Activated T-helper 1 cell treated with Interleukin-2 at 50 U/mL for 16 hours (primary cell): ENCODE data around the gene SLC25A46.
A peak's percentile ranks its signal among the peaks of the same experiment; 100 is the strongest.
"Not testable (repeated sequence)": the region's sequence is repeated elsewhere in the genome, so short reads cannot be mapped to it uniquely, and the experiment has no call there.

Source experiments
- DNase-seq: peaks from one replicate; pipeline ENCODE4 v3.0.0-alpha.2; 2020; ENCODE audit warnings: low read depth

The SLC25A46 gene

DNA sequence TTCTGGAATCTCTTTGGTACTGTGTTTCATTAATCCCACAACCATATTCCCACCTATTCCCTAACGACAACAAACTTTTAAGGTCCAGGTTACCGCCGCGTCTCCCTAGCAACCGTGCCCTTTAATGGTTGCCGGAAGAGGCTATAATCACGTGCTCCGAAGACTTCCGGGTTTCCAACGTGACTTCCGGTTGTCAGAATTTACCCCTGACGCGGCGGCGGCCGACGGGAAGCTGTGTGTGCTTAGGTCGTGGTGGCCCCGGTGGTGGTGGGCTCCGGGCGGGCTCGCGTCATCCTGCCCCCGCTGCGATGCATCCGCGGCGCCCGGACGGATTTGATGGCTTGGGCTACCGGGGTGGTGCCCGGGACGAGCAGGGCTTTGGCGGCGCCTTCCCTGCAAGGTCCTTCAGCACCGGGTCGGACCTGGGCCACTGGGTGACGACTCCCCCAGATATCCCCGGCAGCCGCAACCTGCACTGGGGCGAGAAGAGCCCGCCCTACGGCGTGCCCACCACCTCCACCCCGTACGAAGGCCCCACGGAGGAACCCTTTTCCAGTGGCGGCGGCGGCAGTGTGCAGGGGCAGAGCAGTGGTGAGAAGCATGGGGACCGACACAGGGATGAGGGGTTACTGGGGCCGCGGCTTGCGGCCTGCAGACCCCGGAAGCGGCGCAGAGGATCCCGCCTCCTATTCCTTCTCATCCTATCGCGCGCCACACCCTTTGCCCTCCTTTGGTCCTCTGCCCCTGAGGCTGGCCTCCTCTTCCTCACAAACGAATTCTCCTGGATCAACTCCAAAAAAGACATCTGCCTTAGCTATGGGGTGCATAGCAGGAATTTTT, at the start of gene SLC25A46:
SLC25A46 (plus strand) TSS at position 196 of the 840 bp plus-strand sequence; CDS start at position 309, 113 bp downstream.
- peak; percentile 78 for DNase-seq

GRCh38 chr5:110690587-110690986, 48.2 kb upstream of the SLC25A46 start:
- DNase-seq = not testable (repeated sequence)

- DNase-seq = not testable (repeated sequence)
Observed at GRCh38 chr5:110692669-110693068, 46.1 kb upstream of the SLC25A46 start.

GRCh38 chr5:110702300-110702699, 36.5 kb upstream of the SLC25A46 start:
- DNase-seq = no peak

- DNase-seq = no peak
Observed at GRCh38 chr5:110702704-110703103, 36.1 kb upstream of the SLC25A46 start.

- DNase-seq = no peak
Observed at GRCh38 chr5:110703481-110703880, 35.3 kb upstream of the SLC25A46 start.

DNA sequence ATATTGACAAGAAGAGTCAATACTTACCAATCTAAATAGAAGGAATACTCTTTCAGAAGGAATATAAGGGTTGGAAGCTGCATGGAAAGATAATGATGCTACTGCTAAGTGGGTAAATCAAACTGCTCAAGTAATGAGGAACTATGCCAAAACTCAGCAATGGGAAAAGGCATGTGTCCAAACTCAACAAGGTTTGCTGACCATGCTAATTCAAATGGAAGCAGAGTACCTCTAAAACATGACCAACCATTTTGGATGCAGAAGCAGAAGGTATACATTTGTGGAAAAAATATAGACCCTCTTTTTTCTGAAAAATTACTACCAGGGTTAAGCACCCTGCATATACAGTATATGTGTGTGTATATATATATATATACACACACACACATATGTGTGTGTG, 33.5 kb upstream of the SLC25A46 start:
- DNase-seq = no peak

DNA sequence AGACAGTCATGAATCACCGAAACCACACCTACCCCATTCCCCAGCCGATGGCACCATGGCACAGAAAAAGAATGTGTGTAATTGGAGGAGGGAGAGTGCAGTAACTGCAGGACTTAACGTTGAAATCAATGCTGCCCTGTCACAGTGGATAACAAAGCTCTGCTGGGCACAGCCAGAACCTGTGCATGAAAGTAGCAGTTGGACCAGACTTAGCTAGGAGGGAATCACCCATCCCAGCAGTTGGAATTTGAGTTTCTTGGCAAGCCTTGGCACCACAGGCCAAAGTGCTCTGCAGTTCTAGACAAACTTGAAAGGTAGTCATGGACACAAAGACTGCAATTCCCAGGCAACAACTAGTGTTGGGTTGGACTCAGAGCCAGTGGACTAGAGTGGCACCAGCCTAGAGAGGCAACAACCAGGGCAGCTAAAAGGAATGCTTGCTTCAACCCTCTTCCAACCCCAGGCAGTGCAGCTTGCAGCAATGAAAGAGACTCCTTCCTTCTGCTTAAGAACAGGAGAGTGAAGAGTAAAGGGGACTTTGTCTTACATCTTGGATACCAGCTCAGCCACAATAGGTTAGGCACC, 31.5 kb upstream of the SLC25A46 start:
- no peak for DNase-seq

DNA sequence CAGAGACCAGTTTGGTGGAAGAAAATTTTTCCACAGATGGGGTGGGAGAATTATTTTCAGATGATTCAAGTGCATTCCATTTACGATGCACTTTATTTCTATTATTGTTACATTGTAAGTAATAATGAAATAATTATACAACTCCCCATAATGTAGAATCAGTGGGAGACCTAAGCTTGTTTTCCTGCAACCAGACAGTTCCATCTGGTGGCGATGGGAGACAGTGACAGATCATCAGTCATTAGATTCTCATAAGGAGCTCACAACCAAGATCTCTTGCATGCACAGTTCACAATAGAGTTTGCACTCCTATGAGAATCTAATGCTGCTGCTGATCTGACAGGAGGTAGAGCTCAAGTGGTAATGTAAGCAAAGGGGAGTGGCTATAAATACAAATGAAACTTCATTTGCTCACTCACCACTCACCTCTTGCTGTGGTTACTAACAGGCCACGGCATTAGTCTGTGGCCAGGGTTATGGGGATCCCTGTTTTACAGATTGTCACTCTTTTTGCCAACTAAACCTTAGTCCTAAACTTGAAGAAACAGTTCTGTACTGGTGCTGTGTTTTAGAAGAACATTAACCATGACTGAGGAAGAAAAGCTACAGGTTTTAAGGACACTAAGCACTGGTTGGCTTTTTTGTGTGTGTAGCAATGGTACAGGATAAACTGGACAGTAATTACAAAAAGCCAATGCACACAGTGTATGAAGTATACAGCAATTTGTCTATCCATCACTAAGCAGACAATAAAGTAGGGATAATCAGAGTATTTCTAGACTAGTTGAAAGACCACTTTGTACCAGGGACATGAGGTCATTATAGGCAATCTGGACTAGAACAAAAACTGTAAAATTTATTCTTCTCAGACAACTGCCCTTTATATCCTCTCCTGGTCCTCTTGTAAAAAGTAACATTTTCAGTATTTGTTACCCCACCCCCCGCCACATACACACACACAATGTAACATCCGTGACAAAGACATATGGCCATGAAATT, 22.3 kb upstream of the SLC25A46 start:
- no peak for DNase-seq

GRCh38 chr5:110718311-110718710, 20.5 kb upstream of the SLC25A46 start:
- DNase-seq = no peak

GRCh38 chr5:110726249-110727024, 12.4 kb upstream of the SLC25A46 start, which contains the start of gene TMEM232:
Gene TMEM232 (minus strand): TSS chr5:110726671. CDS start chr5:110667352, 59,319 bp downstream.
- peak; percentile 49 for DNase-seq

DNA sequence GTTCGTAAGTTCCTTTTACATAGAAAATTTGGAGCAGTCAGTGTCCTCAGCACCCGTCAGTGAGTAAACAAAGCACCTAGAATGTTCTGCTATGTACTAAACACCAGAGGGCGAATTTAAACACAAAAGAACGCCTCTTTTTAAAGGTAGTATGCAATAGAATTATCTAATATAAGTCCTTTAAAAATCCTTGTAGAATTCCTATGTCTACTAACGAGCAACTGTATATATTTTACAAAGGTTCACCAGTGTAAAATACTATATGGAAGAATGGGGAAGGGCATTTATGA, 11.8 kb upstream of the SLC25A46 start:
- no peak for DNase-seq

- not testable (repeated sequence) for DNase-seq
Observed at GRCh38 chr5:110731499-110731898, 7.3 kb upstream of the SLC25A46 start.

- no peak for DNase-seq
Observed at GRCh38 chr5:110734101-110734500, 4.7 kb upstream of the SLC25A46 start.

DNA sequence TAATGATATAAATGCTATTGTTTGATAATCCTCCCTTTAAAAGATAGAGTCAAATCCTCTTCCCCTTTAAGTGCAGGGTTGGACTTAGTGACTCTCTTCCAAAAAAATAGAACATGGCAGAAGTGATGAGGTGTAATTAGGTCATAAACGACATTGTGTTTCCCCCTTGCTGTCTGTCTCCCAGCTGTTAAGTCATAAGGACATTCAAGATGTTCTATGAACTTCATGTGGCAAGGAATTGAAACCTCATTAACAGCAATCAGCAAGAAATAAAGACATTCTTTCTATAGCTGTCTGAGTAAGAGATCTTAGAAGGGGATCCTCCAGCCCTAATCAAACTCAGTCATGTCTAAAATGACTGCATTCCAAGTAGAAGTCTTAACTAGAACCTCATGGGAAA, 3.3 kb upstream of the SLC25A46 start:
- no peak for DNase-seq

DNA sequence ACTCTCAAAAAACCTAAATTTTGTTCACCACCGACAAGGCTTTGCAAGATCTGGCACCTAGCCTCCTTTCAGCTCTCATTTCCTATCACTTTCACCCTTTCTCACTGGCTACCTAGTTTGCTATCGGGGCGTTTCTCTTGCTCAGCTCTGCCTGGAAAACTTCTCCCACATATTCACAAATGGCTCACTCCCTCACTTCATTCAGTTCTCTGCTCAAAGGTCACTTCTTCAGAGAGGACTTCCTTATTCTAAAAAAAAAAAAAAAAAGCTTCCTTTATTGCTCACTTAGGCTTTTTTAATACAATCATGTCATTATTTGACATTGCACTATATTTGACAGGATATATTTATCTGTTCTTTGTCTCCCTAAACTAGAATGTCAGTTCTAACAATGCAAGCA, 2.1 kb upstream of the SLC25A46 start:
- no peak for DNase-seq

GRCh38 chr5:110738503-110738811, 350 bp upstream of the SLC25A46 start:
- DNase-seq = no peak

- no peak for DNase-seq
Observed at GRCh38 chr5:110751902-110752762, 13.3 kb downstream of the SLC25A46 start.

GRCh38 chr5:110752953-110753352, 14.1 kb downstream of the SLC25A46 start:
- DNase-seq = no peak

DNA sequence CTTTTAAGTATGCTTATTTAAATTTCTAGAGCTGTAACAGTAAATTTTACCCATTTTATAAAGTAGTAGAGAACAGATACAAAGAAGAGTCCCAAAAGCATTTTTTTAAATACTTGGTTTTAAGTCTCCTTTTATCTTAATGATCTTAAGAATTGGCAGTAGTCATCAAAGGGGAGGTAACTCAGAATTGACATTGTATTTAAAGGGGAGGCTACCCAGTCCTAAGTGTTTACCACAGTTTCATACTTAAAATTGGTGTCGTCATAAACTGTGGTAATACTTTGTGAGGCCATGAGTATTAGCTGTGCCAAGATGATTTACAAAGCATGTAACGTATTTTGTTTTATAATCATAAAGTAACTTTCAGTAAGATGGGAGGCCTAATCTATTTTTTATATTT, 14.8 kb downstream of the SLC25A46 start:
- DNase-seq = no peak

GRCh38 chr5:110754181-110754580, 15.4 kb downstream of the SLC25A46 start:
- no peak for DNase-seq
